HCT116 (cell line): Measurements from ENCODE around the gene KIAA1671.

Experiments
- EZH2 ChIP-seq: fragments of 200-600 bp; sonication (generic); IDR thresholded peaks from 2 replicates; pipeline ENCODE4 v1.6.1; 2017; ENCODE audit warnings: antibody characterized with exemption, mixed run types
- RAD21 ChIP-seq: IDR thresholded peaks from 2 replicates; pipeline ENCODE4 v1.6.1; 2012; ENCODE audit warnings: low read depth, mild to moderate bottlenecking
- TF ChIP-seq, protein P1 (sequence below), 3 experiments: fragments of 200-600 bp in 1 of 3; sonication (generic) in 1 of 3; IDR thresholded peaks in 2 of 3; conservative IDR thresholded peaks in 1 of 3; 2 replicates each; pipeline ENCODE4 v1.5.1; 2012 to 2017; ENCODE audit warnings: low read depth in 2 of 3, low read length in 2 of 3, antibody characterized with exemption in 1 of 3, borderline replicate concordance in 1 of 3, control low read depth in 1 of 3, mild to moderate bottlenecking in 1 of 3, mixed read lengths in 1 of 3, mixed run types in 1 of 3, moderate library complexity in 1 of 3; ENCODE audit not compliant: insufficient read depth in 1 of 3

GRCh38 chr22:25165785-25166184 lies 213.3 kb downstream of the KIAA1671 start:
- TF ChIP-seq, protein P1, sequence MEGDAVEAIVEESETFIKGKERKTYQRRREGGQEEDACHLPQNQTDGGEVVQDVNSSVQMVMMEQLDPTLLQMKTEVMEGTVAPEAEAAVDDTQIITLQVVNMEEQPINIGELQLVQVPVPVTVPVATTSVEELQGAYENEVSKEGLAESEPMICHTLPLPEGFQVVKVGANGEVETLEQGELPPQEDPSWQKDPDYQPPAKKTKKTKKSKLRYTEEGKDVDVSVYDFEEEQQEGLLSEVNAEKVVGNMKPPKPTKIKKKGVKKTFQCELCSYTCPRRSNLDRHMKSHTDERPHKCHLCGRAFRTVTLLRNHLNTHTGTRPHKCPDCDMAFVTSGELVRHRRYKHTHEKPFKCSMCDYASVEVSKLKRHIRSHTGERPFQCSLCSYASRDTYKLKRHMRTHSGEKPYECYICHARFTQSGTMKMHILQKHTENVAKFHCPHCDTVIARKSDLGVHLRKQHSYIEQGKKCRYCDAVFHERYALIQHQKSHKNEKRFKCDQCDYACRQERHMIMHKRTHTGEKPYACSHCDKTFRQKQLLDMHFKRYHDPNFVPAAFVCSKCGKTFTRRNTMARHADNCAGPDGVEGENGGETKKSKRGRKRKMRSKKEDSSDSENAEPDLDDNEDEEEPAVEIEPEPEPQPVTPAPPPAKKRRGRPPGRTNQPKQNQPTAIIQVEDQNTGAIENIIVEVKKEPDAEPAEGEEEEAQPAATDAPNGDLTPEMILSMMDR (IDR thresholded peaks at IDR 0.05 in 2 of 3, conservative IDR thresholded peaks at IDR 0.05 in 1 of 3; ENCODE audit: borderline replicate concordance in 1 of 3, insufficient read depth in 1 of 3, low read depth in 2 of 3, low read length in 2 of 3) = no peak
- TF ChIP-seq EZH2 (no peak), RAD21 (no peak)
